NCI-H1436 (cell line): ENCODE measurements around the gene ADGRD1.

Experiments
- DNase-seq: peaks from one replicate; lab custom pipeline; 2025; lab: John Stamatoyannopoulos, UW

ADGRD1 gene

DNA sequence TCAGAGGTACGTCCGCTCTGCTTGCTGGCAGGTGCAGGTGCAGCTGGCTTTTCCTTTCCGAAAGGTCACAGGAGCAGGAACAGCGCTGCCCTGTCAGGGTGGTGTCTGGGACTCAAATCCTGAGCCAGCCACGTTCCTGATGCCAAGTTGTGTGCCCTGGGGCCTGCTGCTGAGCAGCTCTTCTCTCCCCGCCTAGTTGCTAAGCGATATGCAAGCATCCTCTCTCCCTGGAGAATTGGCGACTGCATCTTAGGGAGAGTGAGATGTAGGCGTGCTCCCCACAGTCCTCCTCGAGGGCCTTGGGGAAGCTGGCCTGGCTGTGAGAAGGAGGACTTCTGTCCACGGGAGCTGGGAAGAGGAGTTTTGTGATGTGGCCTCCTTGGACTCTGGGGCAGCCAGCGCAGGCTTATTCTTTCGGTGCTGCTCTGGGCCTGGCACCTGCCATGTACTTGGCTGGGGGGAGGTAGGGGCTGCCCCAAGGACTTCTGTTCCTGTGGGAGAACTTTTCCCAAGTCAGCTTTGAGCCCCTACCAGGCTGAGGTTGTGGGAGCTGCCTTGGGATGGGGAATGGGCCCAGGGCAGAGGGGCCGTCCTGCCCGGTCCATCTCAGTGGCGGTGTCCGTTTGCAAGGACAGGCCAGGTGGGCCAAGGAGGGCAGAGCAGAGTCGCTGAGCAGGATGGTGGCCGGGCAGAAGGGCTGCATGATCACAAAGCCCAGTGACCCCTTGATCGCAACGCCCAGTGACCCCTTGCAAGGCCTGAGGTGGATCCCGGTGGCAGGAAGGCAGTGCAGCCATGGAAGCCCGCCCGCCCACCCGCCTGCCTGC lies 183.5 kb downstream of the ADGRD1 start:
- no peak for DNase-seq

DNA sequence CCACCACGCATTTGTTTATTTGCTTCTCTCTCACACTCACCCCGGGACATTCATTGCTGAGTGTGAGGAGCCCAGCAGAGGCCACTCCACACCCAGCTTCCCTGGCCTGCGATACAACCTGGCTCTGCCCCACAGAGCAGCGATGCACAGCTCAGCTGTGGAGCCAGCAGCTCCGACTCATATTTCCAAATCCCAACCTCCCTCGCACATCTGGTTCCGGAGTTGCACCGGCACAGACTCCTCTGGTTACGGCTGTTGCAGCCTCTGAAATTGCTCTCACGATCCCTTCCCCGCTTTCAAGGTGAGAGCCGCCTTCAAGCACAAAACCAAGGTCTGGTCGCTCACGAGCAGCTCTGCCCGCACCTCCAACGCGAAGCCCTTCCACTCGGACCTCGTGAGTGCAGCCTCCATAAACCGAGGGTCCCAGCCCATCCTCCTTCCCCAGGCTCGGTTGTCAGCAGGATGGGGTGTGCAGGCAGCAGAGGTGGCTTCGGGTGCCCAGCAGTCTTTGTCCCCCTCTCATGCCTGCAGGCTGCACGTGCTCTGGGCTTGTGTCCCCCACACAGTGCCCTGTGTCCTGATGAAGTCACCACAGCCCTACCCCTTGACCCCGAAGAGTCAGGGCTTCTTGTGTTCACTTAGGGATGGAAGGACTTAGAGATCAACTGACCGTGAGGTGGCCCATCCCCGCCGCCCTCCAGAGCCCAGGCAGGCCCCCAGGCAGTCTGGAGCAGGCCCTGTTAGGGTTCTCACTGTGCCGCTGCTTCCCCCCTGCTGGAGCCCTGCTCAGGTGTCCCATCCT lies 184.3 kb downstream of the ADGRD1 start:
- no peak for DNase-seq

DNA sequence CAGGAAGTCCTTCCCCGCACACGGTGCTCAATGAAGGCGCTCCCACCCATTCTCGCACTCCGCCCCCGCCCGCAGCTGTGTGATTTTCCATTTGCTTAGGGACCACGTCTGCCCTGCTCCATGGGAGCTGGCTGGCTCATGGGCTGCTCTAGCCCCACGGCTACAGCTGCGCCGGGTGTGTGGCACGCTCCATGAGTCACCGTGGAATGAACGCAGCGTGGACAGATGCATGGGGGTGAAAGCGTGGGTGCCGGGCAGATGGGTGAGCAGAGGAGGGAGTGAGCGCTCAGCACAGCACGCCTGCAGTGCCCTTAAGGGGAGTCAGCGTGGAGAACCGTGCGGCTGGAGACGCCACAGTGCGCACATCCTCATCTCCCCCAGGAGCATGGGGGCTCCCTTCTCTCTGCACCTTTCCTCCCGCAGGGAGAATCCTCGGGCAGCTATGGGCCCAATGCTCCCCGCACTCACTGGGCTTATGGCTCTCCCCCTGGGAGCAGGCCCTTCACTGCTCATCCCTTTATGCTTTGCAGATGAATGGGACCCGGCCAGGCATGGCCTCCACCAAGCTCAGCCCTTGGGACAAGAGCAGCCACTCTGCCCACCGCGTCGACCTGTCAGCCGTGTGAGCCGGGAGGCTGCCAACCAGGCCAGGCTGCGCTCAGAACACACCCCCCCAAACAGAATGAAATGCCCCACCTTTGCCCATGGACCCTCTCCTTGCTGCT lies 185.1 kb downstream of the ADGRD1 start:
- no peak for DNase-seq

DNA sequence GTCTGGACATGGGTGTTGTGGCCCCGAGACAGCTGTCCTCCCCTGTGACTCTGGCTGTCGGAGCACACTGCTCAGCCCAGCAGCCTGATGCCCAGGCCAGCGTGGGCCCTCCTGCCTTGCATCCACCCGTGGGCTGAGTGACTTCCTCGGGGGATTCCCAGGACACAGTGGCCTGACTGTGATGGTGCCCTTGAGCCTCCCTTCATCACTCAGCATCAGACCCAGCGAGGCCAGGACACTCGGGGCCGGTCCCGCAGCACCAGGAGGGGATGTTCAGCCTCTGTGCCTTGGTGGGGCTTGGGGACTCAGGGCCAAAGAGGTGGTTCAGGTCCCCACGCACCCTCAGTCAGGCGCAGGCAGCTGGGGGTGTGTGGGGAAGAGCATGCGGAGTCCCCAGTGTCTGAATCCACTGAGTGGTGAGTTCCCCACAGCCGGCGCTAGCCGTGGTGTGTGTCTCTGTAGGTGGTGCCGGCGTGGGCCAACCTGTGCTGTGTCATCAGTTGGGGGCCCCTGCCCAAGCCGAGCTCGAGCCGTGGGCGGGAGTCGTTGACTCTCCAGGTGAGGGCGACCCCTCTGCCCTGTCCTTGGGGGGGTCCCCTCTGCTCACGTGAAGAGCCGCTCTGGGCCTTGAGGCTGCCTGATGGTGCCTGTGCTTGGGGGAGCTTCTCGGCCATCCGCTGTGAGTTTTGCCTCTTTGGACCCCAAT lies 185.8 kb downstream of the ADGRD1 start:
- DNase-seq: no peak

DNA sequence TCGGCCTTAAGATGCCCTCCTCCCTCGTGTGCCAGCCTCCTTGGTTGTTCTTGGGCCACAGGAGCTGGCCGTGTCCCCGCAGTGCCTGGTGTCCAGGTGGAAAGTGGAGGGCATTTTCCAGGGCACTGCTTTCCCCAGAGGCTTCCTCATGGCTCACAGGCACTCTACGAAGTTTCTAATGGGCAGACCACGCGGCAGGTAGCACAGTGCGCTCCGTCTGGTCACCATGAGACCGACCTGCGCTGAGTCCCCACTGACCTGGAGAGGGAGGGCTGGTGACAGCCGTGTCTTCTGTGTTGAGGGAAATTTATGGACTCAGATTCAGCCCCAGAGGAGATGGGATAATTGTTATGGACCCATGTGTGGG lies 186.3 kb downstream of the ADGRD1 start:
- no peak for DNase-seq

DNA sequence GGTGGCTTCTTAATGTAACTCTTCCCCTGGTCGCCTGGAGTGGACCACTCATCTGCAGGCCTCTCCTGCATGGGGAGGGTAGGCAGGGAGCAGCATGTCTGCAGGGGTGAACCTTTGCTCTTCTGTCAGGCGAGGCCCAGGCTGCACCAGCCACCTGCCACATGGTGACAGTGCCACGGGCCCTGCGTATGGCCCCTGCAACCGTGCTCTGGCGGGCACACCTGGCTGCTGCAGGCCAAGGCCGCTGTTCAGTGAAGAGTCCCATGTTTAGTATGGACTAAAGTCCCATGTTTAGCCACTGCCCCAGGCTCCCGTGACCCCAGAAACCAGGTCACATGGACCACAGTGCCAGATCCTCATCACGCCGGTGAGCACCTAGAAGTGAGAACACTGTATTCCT lies 187.0 kb downstream of the ADGRD1 start:
- no peak for DNase-seq

DNA sequence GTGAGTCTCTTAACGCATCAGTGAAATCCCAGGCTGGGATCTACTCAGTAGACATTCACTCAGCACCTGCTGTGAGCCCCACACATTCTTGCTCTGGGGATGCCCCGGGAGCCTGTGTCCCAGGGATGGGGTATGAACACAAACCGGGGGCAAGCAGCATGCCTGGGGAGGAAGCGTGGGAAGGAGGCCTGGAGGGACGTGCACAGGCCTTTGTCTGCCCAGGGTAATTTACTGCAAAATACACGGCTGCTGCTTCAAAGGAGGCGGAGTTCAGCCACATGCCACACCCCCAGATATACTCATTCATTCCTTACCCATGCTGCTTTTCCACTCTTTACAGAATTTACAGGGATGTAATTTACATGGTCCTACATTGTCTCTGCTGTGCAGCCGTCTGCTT lies 187.8 kb downstream of the ADGRD1 start:
- DNase-seq: no peak

DNA sequence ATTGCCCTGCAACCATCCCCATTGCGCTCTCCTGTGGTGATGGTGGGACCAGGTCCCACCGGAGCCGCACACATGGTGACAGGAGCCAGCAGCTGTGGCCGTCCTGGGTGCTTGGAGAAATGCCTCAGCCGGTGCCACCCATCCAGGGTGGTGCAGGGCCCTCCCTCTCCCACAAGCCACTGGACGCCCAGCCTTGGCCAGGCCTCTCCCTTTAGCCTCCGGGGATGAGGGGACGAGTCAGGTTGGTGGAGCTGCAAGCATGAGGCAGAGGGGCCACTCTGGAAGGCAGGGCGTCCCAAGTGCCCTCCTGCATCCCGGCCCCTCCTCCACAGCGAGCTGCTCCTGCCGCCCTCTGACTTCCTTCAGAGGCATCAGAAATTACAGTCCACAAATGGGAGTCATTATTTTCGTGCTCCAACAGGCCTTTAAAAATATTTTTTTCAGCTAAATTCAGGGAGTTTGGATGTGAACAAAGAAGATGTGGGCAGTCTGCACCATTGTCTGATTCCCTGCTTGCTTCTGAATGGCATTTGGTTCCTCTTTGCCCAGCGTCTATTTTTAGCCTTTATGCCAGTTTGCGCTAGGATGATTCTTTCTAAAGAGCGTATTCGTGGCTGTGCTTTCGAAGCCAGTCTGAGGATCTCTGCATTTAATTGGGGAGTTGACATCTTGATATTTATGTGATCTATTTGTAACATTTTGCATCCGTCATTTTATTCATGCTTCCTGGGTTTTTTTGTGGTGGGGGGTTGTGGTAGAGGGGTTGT lies 189.4 kb downstream of the ADGRD1 start:
- DNase-seq: no peak

DNA sequence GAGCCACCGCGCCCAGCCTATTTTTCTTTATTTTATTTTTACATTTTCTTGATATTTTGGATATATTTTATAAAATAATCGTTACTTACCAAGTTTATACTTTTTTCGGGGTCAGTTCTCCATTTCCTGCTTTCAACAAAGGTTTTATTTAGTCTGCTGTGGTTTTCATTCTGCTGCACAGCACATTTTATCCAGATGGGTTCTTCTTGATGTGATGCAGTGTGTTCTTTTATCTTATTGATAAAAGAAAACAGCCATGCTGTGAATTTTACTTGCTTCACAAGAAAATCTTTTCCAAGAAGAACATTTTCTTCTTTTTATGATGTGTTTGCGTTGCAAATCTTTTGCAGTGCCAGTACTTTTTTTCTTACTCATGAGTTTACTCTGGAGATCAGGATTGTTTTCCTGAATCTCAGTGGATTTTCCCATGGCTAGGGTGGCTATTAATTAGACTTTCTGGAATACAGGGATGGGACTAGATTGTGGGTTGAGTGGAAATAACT lies 192.5 kb downstream of the ADGRD1 start:
- DNase-seq: no peak

DNA sequence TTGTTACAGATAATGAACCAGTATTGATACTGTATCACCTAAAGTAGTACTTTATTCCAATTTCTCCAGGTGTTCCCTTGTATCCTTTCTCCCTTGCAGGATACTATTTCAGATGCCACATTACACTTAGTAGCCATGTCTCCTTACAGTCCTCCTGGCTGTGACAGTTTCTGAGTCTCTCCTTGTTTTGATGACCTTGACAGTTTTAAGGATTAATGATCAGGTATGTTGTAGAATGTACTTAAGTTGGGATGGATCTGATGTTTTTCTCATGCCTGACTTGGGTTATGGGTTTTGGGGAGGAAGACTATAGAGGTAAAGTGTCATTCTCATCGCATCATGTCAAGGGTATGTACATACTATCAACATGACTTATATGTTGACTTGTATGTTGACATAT lies 193.6 kb downstream of the ADGRD1 start:
- DNase-seq: no peak

DNA sequence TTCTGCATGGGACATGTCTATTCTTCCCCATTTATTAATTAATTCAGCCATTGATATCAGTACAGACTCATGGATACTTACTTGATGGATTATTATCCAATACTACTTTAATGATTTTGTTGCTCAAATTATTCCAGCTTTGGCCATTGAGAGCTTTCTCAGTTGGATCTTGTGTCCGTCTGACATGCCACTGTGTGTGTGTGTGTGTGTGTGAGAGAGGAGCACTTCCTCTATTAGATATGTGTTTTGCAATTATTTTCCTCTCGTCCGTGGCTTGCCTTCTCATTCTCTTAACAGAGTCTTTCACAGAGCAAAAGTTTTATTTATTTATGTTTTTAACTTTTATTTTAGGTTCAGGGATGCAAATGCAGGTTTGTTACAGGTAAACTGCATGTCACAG lies 194.2 kb downstream of the ADGRD1 start:
- no peak for DNase-seq

DNA sequence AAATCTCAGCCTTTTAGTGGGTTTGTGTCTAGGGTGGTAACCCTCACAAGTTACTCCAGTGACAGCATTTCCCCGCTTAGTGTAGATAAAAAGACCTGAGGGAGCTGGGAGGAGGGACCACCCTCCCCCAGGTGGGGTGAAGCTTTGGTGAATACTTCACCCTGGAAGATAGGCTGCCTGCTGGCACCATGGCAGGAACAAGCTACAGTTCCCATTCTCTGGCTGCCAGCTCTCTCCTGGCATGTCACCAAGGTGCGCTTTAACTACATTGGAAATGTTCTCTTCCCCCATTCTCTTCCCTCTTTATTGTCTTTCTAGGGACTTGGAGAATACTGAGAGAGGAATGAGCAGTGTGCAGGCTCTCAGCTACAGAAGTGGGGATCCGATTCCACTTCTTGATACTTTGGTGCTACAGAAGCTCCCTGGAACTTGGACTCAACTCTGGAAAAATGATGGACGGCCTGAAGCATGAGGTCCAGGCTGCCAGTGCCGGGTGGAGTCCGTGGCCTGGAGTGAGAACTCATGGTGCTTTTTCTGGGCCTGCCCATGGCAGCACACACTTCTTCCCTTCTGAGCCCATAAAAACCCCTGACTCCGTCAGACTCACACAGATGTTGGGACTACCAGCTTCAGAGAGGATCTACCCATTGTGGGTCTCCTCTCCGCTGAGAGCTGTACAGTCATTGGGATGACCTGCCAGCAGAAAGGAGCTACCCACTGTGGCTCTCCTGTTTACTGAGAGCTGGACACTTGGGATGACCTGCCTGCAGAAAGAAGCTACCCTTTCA lies 198.0 kb downstream of the ADGRD1 start:
- DNase-seq: no peak

DNA sequence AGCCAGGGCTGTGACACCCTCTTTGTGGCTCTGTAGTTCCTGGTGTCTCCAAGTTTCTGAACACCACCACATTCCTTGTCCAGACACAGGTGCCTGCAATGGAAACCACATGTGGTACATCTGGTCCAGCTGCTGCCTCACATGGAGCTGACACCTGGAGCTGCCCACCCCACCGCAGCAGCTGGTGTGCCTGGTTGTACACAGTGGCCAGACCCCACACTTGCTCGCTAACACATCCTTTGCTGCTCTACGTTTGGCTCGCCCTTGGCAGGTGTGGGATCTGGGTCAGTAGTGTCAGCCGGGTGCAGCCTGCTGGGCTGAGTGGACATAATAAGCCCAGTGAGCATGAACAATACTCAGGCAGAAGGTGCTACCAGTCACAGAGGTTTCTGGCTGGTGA lies 198.9 kb downstream of the ADGRD1 start:
- no peak for DNase-seq

DNA sequence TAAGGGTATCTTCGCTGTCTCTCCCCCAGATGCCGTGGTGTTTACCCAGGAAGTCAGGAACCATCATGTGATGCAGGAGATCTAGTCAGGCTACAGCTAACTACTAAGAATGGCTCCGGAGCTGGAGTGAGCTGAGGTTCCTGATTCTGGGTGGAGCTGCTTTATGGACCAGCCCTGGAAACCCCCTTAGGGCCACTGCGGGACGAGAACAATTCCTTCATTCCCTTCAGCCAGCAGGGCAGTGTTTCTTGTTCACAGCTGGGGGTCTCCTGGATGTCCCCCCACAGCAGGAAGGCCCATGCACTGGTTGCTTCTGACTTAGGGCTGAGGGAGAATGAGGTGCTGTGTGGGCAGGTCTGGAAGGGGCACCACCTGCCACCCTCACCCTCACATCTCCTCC lies 199.3 kb downstream of the ADGRD1 start:
- DNase-seq: no peak

DNA sequence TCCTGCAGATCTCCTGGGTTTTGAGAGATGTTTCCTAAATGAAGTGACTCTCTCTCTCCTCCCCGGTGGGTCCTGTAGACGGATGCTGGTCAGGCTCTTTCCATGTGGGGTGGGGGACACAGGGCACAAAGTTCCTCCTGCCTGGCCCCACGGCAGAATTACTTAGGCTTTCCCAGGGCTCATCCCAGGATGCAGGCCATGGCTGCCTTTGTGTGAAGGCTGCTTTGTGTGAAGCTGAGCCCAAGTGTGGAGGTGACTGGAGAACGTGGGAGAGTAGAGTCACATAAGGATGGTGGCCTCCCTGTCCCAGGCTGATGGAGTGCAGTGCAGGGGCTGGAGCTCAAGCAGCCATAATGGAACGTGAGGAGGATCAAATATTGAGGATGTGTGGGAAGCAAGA lies 200.2 kb downstream of the ADGRD1 start:
- DNase-seq: no peak

DNA sequence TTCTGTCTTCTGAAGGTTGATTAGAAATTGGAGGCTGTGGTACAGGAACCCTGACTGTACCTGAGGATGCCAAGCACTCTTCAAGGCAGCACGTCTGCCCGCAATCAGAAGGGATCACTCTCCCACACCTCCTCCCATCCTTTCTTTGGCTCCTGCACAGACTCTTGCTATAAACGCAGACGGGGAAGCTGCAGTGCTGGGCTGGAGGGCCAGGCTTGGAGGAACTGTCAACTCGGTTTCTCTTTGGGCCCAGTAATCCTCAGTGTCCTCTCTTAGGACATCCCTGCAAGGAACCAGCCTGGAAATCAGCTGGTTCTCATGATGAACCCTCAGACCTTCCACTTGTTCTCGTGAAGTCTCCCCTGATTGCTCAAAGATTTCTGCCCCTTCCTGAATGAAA lies 201.4 kb downstream of the ADGRD1 start:
- DNase-seq: no peak

DNA sequence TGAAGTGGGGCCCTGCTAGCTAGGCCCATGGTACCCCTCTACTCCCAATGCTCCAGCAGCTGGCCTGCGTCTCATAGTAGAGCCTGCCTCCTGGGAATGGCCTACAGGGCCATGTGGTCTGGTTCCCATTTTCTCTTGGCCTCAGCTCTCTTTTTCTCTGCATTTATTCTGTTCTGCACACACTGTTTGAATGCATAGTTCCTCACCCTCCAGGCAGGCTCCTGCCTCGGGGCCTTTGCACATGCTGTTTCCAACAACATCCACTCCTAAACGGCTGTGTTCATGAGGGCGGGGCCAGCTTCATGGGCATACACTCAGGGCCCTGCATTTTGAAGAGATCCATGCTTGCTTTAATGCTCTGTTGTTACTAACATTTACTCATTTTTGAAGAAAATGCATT lies 204.0 kb downstream of the ADGRD1 start:
- DNase-seq: no peak

DNA sequence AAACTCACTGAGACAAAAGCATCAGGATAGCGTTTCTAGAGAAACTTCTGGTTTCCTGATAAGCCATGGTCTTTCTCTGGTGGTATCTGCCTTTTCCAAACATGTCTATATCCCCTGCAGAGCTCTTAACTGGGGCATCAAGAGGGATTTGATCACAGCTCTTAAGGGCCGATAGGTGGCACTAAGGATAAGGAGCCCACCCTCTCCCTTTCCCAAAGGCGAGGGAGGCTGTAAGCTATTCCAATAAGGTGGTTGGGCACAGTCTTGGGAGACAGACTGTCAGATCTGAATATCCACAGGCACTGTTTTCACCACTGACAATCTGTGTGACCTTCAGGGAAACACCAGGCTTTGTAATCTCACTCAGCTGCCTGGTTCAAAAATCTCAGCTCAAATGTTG lies 206.0 kb downstream of the ADGRD1 start:
- no peak for DNase-seq

DNA sequence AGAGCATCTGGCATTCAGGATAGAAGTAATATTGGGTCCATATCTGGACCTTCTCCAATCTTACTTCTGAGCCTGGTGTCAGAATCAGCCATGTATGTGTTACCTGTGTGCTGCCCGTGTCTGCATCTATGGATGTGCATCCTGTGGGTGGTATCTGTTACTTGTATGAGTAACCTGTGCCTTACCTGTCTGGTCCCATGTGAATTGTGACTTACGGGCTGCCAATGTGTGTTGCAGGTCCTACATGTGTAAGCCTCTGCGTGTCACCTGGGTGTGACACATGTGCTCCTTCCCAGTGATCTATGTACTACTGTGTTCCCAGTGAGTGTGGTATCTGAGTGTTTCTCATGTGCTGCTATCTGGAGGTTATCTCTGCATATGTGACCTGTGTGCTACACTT lies 208.4 kb downstream of the ADGRD1 start:
- no peak for DNase-seq

DNA sequence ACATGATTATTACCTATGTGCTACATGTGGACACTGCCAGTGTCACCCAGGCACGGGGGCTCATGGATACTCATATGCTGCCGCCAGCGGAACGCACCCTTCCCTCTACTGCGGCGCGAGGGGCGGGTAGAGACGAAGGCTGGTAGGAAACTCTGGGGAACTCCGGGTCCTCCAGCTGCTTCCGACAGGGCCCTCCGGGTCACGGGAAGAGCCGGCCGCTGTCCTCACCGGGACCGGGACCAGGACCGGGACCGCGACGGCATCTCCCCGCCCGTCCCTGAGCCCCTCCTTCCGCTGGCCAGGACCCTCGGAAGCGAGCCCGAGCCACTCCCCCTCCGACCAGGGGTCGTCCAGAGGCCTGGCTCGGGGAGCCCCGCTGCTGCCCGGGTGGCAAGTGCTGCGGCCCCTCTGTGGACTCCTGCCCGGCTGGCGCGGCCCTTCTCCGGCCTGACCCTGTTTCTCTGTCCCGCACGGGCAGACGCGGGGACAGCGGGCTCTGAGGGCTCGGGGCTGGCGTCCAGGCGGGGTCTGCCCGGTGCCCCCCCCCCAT lies 209.6 kb downstream of the ADGRD1 start:
- no peak for DNase-seq
